HG03439 (cell line): ENCODE data around the gene FASTK.

Experiments used
- ATAC-seq: cut with Tn5 transposase; IDR thresholded peaks from one replicate; pipeline ENCODE4 v1.9.1; 2021; ENCODE audit warnings: mild to moderate bottlenecking, moderate library complexity; ENCODE audit not compliant: unreplicated experiment

FASTK gene

GRCh38 chr7:151083071-151083823 lies 2.6 kb upstream of the FASTK start, which contains the start of gene TMUB1:
TMUB1 (minus strand) TSS chr7:151083493; CDS start chr7:151082563, 930 bp downstream.
- peak; percentile 43 for ATAC-seq

- ATAC-seq = no peak
Observed at GRCh38 chr7:151082141-151083070, 1.8 kb upstream of the FASTK start.

GRCh38 chr7:151081170-151082101 lies 827 bp upstream of the FASTK start:
- ATAC-seq = no peak

DNA sequence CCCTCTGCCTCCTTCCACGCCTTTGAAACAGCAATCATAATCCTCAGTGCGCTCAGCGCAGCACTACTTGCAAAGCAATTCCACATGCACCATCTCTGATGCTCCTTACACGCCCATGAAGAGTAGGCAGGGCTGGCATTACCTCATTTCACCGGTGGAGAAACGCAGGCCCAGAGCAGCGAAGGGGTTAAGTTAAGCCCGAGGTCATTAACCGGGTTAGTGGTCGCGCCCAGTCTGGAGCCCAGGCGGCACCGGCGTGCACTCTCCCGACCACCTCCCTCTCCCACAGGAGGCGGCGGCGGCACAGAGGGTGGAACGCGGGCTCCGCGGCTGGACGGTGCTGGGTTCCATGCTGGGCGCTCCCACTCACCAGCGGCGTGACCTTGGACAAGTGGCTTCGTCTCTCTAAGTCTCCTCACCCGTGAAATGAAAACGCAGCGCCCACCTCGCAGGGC lies 515 bp downstream of the FASTK start:
- ATAC-seq = peak; percentile 0

GRCh38 chr7:151079199-151079910 lies 1.3 kb downstream of the FASTK start:
- no peak for ATAC-seq

GRCh38 chr7:151078233-151079040 lies 2.2 kb downstream of the FASTK start:
- no peak for ATAC-seq

DNA sequence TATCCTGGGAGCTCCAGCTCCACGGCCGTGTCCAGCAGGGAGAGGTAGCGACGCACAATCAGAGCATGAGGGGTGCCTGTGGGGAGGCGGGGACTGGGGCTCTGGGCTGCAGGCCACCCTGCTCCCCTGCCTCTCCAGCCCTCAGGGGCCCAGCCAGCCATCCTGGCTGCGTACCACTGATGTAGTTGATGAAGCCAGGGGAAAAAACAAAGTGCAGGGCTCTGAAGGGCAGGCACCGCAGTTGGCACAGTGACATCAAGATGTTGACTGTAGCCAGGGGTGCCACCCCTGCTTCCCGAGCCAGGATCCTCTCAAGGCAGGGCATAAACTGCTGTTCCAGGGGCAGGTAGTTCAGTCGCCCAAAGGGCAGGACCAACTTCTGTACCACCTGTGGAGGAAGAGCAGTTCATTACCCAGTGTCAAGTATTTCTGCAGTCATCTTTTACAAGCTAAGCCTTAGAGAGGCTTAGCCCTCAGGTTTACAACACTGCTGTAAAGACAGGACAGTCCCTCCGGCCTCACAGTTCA lies 2.8 kb downstream of the FASTK start:
- no peak for ATAC-seq

- no peak for ATAC-seq
Observed at GRCh38 chr7:151076863-151077704, 3.5 kb downstream of the FASTK start.

DNA sequence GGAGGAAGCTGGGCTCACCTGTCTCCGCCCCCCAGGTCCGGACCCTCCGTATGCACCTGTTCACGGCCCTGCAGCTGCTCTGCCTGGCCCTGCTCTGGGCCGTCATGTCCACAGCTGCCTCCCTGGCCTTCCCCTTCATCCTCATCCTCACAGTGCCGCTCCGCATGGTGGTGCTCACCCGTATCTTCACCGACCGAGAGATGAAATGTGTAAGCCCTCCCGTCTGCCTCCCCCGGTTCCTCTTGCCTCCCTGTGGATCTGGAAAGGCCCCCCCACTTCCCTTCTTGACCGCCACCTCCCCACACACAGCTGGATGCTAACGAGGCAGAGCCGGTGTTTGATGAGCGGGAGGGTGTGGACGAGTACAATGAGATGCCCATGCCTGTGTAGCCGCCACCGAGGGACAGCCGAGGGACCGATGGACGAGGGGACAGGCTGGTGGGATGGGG lies 4.6 kb downstream of the FASTK start:
- no peak for ATAC-seq

DNA sequence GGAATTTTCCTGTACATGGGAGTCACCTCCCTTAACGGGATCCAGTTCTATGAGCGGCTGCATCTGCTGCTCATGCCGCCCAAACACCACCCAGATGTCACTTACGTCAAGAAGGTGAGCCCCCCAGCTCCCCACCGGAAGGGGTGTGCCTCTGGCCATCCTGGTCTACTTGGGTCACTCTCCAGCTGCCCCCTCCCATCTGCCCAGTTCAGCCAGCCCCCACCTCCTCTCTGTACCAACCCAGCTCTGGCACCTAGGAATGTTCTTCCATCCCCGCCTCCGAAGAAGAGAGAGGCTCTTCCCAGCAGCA lies 5.0 kb downstream of the FASTK start:
- no peak for ATAC-seq

- ATAC-seq = no peak
Observed at GRCh38 chr7:151074817-151075661, 5.6 kb downstream of the FASTK start.

DNA sequence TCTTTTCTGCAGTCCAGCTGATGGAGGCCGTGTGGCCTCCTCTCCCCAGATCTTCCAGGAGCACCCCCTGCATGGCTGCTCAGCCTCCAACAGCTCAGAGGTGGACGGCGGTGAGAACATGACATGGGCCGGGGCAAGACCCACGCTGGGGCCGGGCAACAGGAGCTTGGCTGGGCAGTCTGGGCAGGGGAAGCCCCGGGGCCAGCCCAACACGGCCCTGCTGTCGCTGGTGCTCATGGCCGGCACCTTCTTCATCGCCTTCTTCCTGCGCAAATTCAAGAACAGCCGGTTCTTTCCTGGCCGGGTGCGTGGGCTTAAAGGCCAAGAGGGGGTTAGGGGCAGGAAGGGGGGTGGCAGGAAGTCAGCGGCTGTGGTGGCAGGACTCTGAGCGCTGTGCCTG lies 6.6 kb downstream of the FASTK start:
- no peak for ATAC-seq

- ATAC-seq = no peak
Observed at GRCh38 chr7:151071032-151071866, 9.4 kb downstream of the FASTK start.

GRCh38 chr7:151070574-151070960 lies 10.0 kb downstream of the FASTK start:
- no peak for ATAC-seq

- ATAC-seq = no peak
Observed at GRCh38 chr7:151069841-151070573, 10.6 kb downstream of the FASTK start.
